GM23248 (cell line): Measurements from ENCODE around the gene KIR3DL3. TPM values are rescaled to one million over a fixed set of nuclear protein-coding genes. Genes with fewer than 3 reads are reported as not detected.
"Not testable (repeated sequence)": the region's sequence is repeated elsewhere in the genome, so short reads cannot be mapped to it uniquely, and the experiment has no call there.

Experiments
- DNase-seq: peaks from one replicate; pipeline ENCODE4 v3.0.0-alpha.2; 2015
- H2AFZ ChIP-seq: fragments of 200-600 bp; sonication (generic); 2 replicates; pipeline ENCODE4 v1.6.1; 2016; ENCODE audit warnings: antibody characterized with exemption
- H3F3A ChIP-seq: fragments of 200-600 bp; sonication (generic); 2 replicates; pipeline ENCODE4 v1.6.1; 2016; ENCODE audit warnings: mild to moderate bottlenecking, antibody characterized with exemption, mixed run types; ENCODE audit not compliant: insufficient read depth
- H3K27ac ChIP-seq: fragments of 200-600 bp; sonication (generic); 2 replicates; pipeline ENCODE4 v1.5.1; 2016; ENCODE audit warnings: mild to moderate bottlenecking
- H3K27me3 ChIP-seq: fragments of 200-600 bp; sonication (generic); replicated peaks from 2 replicates; pipeline ENCODE4 v1.6.1; 2016; ENCODE audit warnings: mild to moderate bottlenecking; ENCODE audit not compliant: insufficient read depth
- H3K36me3 ChIP-seq: fragments of 200-600 bp; sonication (generic); 2 replicates; pipeline ENCODE4 v1.6.1; 2016; ENCODE audit warnings: low read depth, mild to moderate bottlenecking
- H3K4me1 ChIP-seq: fragments of 200-600 bp; sonication (generic); 2 replicates; pipeline ENCODE4 v1.6.1; 2016; ENCODE audit warnings: mild to moderate bottlenecking; ENCODE audit not compliant: insufficient read depth
- H3K4me2 ChIP-seq: fragments of 200-600 bp; sonication (generic); one replicate; pipeline ENCODE4 v1.6.1; 2016; ENCODE audit warnings: mild to moderate bottlenecking; ENCODE audit not compliant: unreplicated experiment
- H3K4me3 ChIP-seq: fragments of 200-600 bp; sonication (generic); 2 replicates; pipeline ENCODE4 v1.5.1; 2016; ENCODE audit warnings: mild to moderate bottlenecking
- H3K79me2 ChIP-seq: fragments of 200-600 bp; sonication (generic); 2 replicates; pipeline ENCODE4 v1.6.1; 2016; ENCODE audit warnings: mild to moderate bottlenecking; ENCODE audit not compliant: insufficient read depth
- H3K9ac ChIP-seq: fragments of 200-600 bp; sonication (generic); 2 replicates; pipeline ENCODE4 v1.6.1; 2016; ENCODE audit warnings: mild to moderate bottlenecking
- H3K9me2 ChIP-seq: fragments of 200-600 bp; sonication (generic); 2 replicates; pipeline ENCODE4 v1.6.1; 2016; ENCODE audit warnings: mixed run types, mild to moderate bottlenecking, moderate library complexity; ENCODE audit not compliant: insufficient read depth
- H3K9me3 ChIP-seq: fragments of 200-600 bp; sonication (generic); one replicate; pipeline ENCODE4 v1.6.1; 2017; ENCODE audit warnings: low read depth
- H4K20me1 ChIP-seq: fragments of 200-600 bp; sonication (generic); 2 replicates; pipeline ENCODE4 v1.6.0; 2016; ENCODE audit not compliant: insufficient read depth
- EZH2 ChIP-seq: fragments of 200-600 bp; sonication (generic); IDR thresholded peaks from 2 replicates; pipeline ENCODE4 v1.6.1; 2018; ENCODE audit warnings: antibody characterized with exemption, mild to moderate bottlenecking; ENCODE audit not compliant: insufficient read depth, poor library complexity, severe bottlenecking
- EZH2phosphoT487 ChIP-seq: fragments of 200-600 bp; sonication (generic); IDR thresholded peaks from 2 replicates; pipeline ENCODE4 v1.6.1; 2018; ENCODE audit warnings: antibody characterized with exemption, moderate library complexity, mild to moderate bottlenecking, low read depth; ENCODE audit not compliant: insufficient read depth
- WGBS, 2 experiments: methylation state at CpG; one replicate each; pipeline ENCODE4 v1.1.6; 2015 to 2017; ENCODE audit warnings: low lambda C conversion rate in 2 of 2, low coverage in 1 of 2; ENCODE audit errors: missing lambda C conversion rate in 2 of 2; 5-methylcytosine and 5-hydroxymethylcytosine counted together
- in situ Hi-C: fragments of 300-500 bp; cut with MboI; formaldehyde crosslinking; loops from 2 replicates; pipeline ENCODE4 v1.15.0; 2020
- polyA plus RNA-seq: library from polyadenylated mRNA; unstranded; fragments of >200 nt; fragmentation: Nextera tagmentation; extraction: Ambion mirVana; gene quantifications from 2 replicates; pipeline ENCODE4 v1.2.1, GENCODE V29; 2016
- total RNA-seq: library from RNA; depleted of rRNA; stranded (reverse); fragments of >200 nt; shearing (Covaris generic); gene quantifications from 2 replicates; pipeline ENCODE4 v1.2.3, GENCODE V29; 2014

KIR3DL3 gene
- total and polyA plus RNA-seq, 2 experiments from 2014 or later: not detected

- in situ Hi-C loops: no loop called here
- Histone ChIP-seq H3K27me3 (no peaks in the 10 kb centered on the region), H3K4me3 (no peak overlapping the region)
Measured at GRCh38 chr19:54708781-54709180, 15.5 kb upstream of the KIR3DL3 start.

GRCh38 chr19:54709212-54709948 is 14.9 kb upstream of the KIR3DL3 start:
- H3K9me2 ChIP-seq: no peaks in the 10 kb centered on the region
- no peak overlapping the region for H3K4me2 ChIP-seq
- no peaks in the 10 kb centered on the region for H3K9me3 ChIP-seq

More at GRCh38 chr19:54708781-54709180, 15.5 kb upstream of the KIR3DL3 start:
- TF ChIP-seq EZH2 (no peak), EZH2phosphoT487 (no peak)
- H3K9me3 ChIP-seq: no peaks in the 10 kb centered on the region
- WGBS, 2 experiments: 53 to 61% methylated on average over 7 of the region's 7 CpGs
- H3K9me2 ChIP-seq: no peaks in the 10 kb centered on the region
- H4K20me1 ChIP-seq: no peaks in the 10 kb centered on the region
- no peak for DNase-seq
- no peaks in the 10 kb centered on the region for H3K36me3 ChIP-seq
- no peaks in the 10 kb centered on the region for H3K4me1 ChIP-seq
- no peak overlapping the region for H3K9ac ChIP-seq
- H3K4me2 ChIP-seq: no peak overlapping the region
- no peak overlapping the region for H2AFZ ChIP-seq
- H3K27ac ChIP-seq: no peak overlapping the region
- no peaks in the 10 kb centered on the region for H3K79me2 ChIP-seq
- H3F3A ChIP-seq: no peaks in the 10 kb centered on the region

GRCh38 chr19:54709956-54710355 is 14.3 kb upstream of the KIR3DL3 start:
- H3K27me3 ChIP-seq, H3K9me3 ChIP-seq, H3K4me3 ChIP-seq, H3F3A ChIP-seq, H4K20me1 ChIP-seq, H3K4me2 ChIP-seq, H3K4me1 ChIP-seq, DNase-seq, H3K27ac ChIP-seq, H3K9ac ChIP-seq, H3K9me2 ChIP-seq, H3K79me2 ChIP-seq, in situ Hi-C loops, H3K36me3 ChIP-seq, H2AFZ ChIP-seq: not testable (repeated sequence)
- 30 to 42% methylated on average over 10 to 13 of the region's 13 CpGs for WGBS, 2 experiments

More at GRCh38 chr19:54709212-54709948, 14.9 kb upstream of the KIR3DL3 start:
- H2AFZ ChIP-seq: no peak overlapping the region
- no peak overlapping the region for H3K4me3 ChIP-seq
- in situ Hi-C loops: no loop called here
- H4K20me1 ChIP-seq: no peaks in the 10 kb centered on the region
- no peak overlapping the region for H3K9ac ChIP-seq
- no peak for DNase-seq
- no peaks in the 10 kb centered on the region for H3F3A ChIP-seq
- TF ChIP-seq EZH2 (no peak), EZH2phosphoT487 (no peak)
- no peak overlapping the region for H3K27ac ChIP-seq
- no peaks in the 10 kb centered on the region for H3K27me3 ChIP-seq
- WGBS, 2 experiments: 30 to 36% methylated on average over 15 to 18 of the region's 18 CpGs
- no peaks in the 10 kb centered on the region for H3K4me1 ChIP-seq
- no peaks in the 10 kb centered on the region for H3K79me2 ChIP-seq
- H3K36me3 ChIP-seq: no peaks in the 10 kb centered on the region

GRCh38 chr19:54724644-54725043 is 402 bp downstream of the KIR3DL3 start:
- Histone ChIP-seq H3K4me3 (no peak overlapping the region), H4K20me1 (no peaks in the 10 kb centered on the region), H3F3A (no peaks in the 10 kb centered on the region), H2AFZ (no peak overlapping the region), H3K27ac (no peak overlapping the region), H3K4me2 (no peak overlapping the region), H3K4me1 (no peaks in the 10 kb centered on the region), H3K27me3 (no peaks in the 10 kb centered on the region), H3K9ac (no peak overlapping the region), H3K9me3 (no peaks in the 10 kb centered on the region), H3K9me2 (no peaks in the 10 kb centered on the region), H3K36me3 (no peaks in the 10 kb centered on the region), H3K79me2 (no peaks in the 10 kb centered on the region)
- 12 to 13% methylated on average over 3 of the region's 3 CpGs for WGBS, 2 experiments
- in situ Hi-C loops: no loop called here
- TF ChIP-seq EZH2 (no peak), EZH2phosphoT487 (no peak)
- no peak for DNase-seq

GRCh38 chr19:54725321-54725720 is 1.1 kb downstream of the KIR3DL3 start:
- Histone ChIP-seq H3K9ac (no peak overlapping the region), H3K27me3 (no peaks in the 10 kb centered on the region), H2AFZ (no peak overlapping the region), H3K79me2 (no peaks in the 10 kb centered on the region), H3K9me2 (no peaks in the 10 kb centered on the region), H3K36me3 (no peaks in the 10 kb centered on the region), H3K4me3 (no peak overlapping the region), H4K20me1 (no peaks in the 10 kb centered on the region), H3K9me3 (no peaks in the 10 kb centered on the region), H3F3A (no peaks in the 10 kb centered on the region), H3K4me2 (no peak overlapping the region), H3K4me1 (no peaks in the 10 kb centered on the region), H3K27ac (no peak overlapping the region)
- in situ Hi-C loops: no loop called here
- WGBS, 2 experiments: 16 to 22% methylated on average over 7 of the region's 7 CpGs
- no peak for DNase-seq
- TF ChIP-seq EZH2phosphoT487 (no peak), EZH2 (no peak)
